DMS114 treated with DMSO at 0.1 percent for 48 hours (cell line): ENCODE measurements around the gene RFX4.
"Not testable (repeated sequence)": the region's sequence is repeated elsewhere in the genome, so short reads cannot be mapped to it uniquely, and the experiment has no call there.

Experiments
- DNase-seq: peaks from one replicate; lab custom pipeline; 2025; ENCODE audit not compliant: unreplicated experiment; lab: John Stamatoyannopoulos, UW

Gene RFX4

DNA sequence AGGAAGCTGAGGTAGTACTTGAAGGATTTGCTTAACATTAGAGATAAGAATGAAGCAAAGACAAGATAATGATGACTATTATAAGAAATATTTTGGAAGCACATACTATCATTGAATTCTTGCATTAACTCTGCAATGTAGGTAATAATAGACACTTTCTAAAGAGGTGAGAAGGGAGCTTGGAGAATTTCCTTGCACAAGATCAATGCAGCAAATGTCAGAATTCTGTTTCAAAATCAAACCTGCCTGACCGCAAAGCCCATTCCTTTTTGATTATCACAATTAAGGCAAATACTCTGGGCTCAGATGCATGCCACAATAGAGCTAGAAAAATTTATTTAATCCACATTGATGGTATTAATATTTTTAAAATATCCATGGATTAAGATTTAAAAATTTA is 141.3 kb downstream of the RFX4 start:
- no peak for DNase-seq

DNA sequence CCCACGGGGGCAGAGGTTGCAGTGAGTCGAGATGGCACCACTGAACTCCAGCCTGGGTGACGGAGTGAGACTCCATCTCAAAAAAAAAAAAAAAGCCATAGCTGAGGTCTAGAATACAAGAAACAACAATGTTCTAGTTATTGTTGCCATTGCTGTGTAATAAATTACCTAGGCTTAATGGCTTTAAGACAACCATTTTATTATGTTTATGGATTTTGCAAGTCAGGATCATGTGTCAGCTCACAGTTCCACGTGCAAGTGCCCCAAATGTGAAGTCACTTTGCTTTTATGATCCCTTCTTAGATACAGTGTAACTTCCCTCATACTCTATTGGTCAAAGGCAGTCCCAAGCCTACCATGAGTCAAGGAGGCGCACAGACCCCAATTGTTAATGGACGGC is 142.1 kb downstream of the RFX4 start:
- no peak for DNase-seq

DNA sequence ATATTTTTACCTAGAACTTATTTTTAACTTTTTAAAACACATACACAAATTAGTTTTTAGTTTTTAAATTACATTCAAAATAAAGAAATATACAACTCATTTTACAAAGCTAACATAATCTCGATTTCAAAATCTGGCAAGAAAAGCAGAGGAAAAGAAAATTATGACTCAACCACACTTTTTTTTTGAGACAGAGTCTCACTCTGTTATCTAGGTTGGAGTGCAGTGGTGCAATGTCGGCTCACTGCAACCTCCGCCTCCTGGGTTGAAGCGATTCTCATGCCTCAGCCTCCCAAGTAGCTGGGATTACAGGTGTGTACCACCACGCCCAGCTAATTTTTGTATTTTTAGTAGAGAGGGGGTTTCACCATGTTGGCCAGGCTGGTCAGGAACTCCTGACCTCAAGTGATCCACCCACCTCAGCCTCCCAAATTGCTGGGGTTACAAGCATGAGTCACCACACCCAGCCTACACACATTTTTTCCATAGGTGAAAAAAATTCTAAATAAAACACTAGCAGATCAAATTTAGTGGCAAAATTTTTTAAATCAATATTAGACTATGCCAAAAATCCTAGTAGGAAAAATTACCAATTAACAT is 143.9 kb downstream of the RFX4 start:
- not testable (repeated sequence) for DNase-seq

DNA sequence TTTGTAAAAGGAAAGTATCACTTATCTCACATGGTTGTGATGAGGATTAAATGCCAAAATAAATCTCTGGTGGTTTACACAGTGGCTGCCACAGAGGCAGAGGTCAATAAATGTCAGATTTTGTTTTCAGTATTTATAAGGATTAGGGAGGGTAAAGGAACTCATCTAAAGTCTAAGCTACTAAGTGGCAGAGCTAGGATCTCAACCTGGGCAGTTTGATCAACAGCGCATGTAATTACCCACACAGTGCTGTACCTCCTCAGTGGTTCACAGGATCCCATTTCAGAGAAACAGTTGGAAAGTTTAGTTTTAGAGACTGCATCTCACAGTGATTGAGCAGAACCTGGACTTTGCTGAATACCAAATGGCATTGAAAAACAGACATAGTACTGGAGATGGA is 146.8 kb downstream of the RFX4 start:
- no peak for DNase-seq

DNA sequence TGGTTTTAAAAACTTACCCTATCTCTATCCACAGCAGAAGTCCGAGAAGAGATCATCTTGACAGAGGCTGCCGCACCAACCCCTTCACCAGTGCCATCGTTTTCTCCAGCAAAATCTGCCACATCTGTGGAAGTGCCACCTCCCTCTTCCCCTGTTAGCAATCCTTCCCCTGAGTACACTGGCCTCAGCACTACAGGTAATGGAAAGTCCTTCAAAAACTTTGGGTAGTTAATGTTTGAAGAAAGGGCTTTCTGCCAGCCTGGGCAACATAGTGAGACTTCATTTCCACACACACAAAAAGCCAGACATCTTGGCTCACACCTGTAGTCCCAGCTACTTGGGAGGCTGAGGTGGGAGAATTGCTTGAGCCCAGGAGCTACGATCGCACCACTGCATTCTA is 150.1 kb downstream of the RFX4 start:
- no peak for DNase-seq

DNA sequence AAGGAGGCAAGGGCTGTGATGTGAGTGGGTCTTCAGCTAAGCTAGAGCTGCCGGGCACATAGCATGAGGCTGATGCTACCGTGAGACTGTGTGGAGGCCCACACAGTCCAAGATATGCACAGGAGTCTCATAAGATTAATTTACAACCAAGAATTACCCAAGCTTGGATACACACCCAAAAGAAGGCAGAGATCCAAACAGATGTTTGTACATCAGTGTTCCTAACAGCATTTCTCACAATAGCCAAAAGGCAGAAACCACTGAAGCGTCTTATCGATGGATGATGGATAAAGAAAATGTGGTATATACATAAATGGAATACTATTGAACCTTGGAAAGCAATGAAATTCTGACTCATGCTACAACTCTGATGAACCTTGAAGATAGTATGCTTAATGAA is 150.9 kb downstream of the RFX4 start:
- DNase-seq: no peak

DNA sequence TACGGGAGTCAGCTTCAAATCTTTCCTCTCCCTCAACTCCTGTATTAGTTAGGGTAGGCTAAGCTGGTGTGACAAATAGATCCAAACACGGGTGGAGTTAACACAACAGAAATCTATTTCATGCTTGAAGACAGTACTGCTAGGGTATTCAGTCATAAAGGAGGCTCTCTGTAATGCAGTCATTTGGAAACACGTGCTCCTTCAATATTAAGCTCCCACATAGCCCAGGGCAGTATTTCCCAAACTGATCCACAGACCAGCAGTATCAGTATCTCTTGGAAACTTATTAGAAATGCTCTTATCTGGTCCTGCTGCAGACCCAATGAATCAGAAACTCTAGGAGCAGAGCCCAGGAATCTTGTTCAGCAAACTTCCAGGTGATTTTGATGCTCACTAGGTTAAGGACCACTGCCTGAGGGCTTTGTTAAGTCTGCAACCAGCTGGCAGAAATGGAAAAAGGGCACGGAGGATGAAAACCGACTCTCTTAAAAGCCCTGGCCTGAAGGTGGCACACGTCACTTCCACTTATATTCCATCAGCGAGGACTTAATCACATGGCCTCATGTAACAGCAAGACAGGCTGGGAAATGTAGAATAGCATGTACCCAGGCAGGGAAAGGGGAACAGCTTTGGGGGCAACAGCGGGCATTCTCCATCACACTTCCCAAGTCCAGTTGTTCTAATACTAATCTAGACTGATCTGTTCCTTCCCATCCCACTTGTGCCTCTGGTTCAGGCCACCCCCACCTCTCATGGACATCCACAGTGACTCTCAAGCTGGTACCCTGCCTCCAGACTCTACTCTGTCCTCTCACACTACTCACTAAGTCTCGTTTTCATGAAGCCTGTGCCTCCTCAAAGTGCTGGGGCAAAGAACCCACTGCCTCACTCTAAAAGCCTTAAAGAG is 153.5 kb downstream of the RFX4 start:
- DNase-seq: no peak

DNA sequence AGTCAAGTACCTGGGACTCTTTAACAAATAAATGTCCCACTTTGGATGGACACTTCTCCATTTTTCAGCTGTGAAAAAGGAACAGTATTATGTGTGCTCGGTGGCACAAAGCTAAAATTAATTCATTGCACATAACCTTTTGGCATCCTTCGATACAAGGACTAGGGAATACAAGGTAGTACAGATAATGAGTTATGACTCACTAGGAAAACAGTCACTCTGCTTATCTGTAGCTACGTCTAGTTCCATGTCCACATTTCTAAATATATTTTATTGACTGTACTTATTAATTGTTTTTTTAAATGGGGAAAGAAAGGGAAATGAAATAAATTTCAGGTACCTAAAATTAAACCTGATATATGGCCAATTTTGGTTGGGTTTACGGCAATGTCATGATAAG is 156.5 kb downstream of the RFX4 start:
- no peak for DNase-seq

DNA sequence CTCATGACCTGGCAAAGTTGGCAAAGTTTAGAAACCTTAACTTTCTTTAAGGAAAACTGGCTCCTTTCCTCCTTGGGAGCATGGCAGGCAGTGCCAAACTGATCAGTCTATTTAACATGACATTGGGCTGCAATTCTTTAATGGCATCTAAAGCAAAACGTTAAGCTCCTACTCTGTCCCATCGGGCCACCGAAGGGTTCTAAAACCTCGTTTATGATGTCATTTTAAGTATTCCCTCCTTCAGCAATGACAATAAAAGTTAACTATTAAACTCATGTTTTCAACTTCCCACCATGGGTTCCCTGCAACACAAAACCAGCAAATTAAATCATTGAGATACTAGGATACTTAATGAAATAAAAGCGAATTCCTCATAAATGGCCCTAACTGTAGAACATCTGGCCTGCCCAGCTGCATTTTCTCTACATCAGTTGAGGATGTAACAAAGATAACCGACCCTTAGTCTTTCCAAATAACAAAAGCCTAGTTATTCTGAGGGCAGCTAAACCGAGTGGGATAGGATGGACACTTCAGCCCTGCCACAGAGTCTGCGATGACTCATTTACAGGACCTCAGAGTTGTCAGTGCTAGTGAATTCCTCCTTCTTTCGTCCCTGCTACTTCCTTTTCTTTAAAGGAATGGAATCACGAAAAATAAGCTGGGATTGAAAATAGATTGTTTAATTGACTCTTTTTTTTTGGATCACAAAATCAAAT is 157.2 kb downstream of the RFX4 start:
- no peak for DNase-seq

DNA sequence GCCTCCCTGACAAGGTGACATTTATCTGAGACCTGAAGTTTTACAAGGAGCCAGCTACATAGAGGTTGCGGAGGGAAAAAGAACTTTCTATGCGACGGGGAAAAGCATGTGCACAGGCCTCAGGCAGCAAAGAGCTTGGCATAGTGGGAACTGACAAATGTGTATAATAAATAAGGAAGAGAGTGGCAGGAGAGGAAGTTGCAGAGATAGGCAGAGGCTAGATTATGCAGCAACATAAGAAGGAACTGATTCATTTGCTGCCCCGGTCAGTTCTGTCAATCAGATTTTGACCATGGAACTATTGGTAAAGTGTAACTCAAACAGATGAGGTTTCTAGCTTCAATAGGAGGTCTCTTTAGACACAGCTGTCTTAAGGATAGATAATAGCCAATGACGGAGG is 158.0 kb downstream of the RFX4 start:
- no peak for DNase-seq

DNA sequence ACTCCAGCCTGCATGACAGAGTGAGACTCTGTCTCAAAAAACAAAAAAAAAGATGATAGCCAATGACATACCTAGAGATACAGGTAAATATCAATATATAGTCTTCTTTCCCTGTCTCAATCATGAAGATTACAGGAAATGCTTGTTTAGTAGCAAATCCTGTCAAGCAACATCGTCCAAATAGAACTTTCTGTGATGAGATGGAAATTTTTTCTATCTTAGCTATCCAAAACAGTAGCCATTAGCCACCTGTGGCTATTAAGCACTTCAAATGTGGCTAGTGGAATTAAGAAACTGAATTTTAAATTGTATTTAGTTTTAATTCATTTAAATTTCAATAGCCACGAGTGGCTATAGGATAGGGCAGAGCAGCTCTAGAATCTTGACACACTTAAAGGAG is 158.4 kb downstream of the RFX4 start:
- DNase-seq: no peak

DNA sequence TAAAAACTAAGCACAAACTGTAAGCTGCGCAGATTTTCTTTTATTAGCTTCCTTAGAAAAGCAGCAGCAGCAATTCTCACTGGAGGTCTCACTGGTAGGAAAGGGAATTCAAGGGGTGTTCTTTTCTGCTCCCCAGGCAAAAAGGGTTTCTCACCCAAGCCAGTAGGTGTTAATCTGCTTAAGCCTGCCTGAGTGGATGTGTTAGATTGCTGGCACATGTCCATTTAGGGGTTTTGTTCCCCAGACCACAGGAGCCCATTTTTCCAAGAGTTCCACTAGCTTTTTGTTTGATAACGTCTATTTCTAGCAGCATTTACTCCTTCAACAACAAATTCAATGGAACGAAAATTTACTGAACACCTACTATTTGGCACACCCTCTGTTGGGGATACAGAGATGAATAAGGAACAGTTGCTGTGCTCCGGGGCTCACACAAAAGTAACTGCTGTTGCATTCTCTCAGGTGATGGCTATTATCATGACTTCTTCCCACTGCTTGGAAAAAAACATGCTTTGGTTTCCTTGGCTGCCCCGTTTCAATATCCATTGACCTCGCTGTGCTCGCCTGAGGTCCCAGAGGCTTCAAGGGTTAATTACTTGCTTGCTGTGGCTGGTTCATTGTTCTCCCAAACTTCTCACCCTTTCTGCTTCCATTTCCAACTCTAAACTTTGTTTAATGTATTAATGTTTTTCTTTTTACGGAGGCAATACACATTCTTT is 160.6 kb downstream of the RFX4 start:
- DNase-seq: no peak

DNA sequence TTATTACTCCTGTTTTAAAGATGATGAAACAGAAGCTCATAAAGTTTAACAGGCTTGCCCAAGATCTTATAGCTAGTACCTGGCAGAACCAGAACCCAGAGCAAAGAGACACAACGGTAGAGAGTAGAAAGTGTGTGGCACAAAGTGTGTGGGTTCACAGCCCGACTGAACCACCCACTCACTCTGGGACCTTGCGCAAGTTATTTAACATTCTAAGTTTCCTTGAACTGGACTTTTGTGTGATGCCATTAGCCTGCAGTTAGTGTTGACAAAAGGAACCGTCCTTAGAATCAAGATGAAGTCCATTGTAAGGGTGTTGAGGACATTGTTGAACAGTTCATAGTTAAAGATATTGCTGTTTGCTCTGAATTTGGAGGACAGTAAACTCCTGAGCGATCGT is 161.8 kb downstream of the RFX4 start:
- no peak for DNase-seq

DNA sequence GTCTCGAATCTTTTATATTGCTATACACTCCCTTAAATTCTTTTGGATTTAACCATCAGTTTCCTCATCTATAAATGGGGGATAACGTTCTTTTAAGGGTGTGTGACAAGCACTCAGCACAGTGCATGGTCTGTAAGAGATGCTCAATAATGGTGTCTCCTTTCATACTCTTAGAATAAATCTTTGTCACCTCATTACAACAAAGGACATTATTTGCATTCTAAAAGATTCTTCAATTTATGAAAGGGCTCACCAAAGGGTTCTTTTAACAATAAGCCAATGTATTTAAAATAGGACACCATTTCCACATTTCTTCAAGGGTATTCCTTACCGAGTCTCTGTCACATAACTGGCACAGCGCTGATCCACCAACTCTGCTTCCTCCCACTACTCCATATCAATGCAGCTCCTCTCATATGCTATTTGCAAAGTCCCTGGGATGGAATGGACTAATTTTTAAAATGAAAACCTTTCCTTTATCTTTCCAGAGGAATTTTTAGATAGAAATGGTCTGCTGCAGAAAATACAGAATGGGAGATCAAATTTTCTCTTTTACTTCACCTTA is 162.5 kb downstream of the RFX4 start:
- DNase-seq: no peak

DNA sequence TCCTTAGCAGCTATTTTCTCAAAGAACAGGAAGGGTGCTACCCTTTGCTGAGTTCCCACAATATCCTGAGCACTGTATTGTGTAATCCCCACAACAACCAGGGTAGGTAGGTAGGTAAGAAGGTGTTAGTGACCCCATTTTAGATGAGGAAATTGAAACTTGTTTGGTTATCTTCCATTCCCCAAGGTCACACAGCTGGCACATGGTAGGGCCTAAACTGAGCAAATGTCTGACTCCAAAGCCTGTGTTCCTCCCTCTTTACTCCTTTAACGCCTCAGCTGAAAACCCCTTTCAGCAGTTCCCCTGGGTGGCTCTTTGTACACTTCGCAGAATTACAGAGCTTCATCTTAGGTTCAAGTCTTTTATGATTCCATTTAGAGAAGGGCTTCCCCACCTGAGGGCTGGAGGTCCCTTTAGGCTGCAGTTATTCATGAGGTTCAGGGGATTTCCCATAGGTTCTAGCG is 165.2 kb downstream of the RFX4 start:
- DNase-seq: no peak

DNA sequence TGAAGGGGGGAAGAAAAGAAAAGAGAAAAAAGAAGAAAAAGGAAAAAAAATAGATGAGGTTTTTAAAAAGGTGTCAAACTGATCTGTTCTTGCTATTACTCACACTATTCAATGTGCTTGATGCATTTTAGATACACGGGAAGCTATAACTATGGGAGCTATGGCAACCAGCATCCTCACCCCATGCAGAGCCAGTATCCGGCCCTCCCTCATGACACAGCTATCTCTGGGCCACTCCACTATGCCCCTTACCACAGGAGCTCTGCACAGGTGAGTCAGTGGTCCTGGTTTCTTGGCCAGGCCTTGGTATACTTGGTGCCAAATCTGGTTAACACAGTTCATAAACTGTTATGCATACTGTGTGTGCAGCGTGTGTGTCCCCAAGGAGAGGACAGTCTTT is 167.7 kb downstream of the RFX4 start:
- no peak for DNase-seq

DNA sequence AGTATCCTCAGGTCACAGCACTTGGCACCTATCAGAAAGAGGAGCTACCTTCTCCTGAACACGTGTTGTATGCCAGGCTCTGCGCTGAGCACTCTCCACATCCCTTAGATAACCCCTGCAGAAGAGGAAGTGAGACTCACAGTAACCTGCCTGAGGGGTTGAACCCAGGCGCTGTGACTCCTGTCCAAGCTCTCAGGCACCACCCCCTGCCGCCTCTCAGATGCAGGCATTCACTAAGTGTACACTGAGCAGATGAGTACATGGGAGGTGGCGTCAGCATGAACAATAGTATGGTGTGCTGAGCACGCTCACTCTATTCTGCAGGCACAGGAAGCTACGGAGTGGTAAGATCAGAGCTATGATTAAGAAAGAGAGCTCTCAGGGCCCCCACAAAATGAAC is 170.7 kb downstream of the RFX4 start:
- no peak for DNase-seq

DNA sequence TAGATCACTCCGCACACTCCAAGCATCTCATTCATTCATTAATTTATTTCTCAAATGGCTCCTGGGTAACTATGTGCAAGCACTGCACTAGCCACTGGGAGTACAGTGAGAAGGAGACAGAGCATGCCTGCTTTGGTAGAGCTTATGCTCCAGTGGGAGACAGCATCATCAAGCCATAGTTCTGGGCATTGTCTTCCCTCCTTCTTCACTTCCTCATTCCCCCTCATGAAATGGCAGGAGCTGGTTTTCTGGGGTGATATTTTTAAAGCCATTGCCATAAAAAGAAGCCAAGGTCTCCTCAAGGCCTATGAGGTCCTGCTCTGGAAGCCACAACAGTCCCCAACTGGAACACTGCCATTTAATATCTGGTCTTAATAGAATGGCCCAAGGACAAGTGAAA is 171.5 kb downstream of the RFX4 start:
- no peak for DNase-seq

DNA sequence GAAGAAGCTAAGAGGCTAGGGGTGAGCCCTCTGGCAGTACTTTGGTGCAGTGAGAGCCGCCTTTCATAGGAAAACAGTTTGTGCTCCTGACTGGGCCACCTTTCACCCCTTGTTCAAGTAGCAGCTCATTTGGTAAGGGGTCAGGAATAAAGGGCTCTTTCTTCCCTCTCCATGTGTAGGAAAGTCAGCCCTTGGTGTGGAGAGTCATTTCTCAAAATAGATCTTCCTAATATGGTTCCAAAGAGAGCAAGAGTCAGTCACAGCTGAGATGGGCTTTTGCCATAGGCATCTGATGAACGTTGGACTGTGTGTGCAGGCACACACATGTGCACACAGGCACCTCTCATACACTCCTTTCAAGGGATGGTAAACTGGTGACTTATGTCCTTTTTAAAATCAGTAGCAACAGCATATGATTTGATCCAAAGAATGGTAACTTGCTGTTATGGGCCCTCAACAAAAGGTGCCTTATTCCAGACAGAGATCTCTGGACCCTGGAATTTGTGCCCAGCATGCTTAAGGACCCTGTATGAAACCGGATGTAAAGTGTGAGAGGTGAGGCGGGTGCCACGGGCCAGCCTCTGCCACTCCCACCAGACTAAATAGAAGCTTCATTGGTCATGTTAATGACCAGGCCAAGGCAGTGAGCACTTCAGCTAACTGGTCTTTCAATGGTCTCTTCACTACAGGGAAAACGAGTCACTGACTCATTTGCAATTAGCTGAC is 175.0 kb downstream of the RFX4 start:
- no peak for DNase-seq

DNA sequence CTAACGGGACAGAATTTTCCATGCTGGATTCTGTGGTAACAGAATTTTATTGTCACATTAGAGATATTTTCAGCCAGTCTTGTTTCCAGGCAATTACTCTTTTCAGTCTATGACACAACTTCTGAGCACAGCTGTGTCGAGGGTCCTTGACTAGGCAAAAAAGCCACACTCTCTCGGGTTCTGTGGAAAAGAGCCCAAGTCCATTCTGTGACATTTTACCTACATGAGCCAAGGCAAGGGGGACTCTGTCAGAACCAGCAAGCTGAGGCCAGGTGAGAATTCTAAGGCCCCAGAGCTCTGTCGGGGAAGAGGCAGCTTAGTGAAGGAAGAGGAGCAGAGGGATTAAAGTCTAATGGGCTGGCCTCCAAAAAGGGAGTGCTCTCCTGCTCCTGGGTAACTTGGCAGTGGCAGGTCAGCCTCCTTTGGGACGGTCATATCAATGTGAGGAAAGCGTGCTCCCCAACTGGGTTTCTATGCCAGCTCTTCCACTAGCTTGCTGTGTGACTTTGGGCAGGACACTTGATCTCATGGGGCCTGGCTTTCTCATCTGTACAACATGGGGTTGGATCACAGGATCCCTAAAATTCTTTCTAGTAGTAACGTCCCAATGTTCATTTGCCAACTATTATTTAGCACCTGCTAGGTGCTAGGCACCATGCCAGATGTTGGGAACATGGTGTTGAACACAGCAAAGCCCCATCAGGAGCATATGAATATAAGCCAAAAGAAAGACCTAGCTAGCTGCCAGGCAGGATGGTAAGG is 175.7 kb downstream of the RFX4 start:
- no peak for DNase-seq
